ENCODE measurements around the gene LSS. TPM values are rescaled to one million over a fixed set of nuclear protein-coding genes. Genes with fewer than 3 reads are reported as not detected.
A peak's percentile ranks its signal among the peaks of the same experiment; 100 is the strongest.
"Not testable (repeated sequence)": the region's sequence is repeated elsewhere in the genome, so short reads cannot be mapped to it uniquely, and the experiment has no call there.

LSS gene
- total and polyA plus RNA-seq, 2 experiments from 2014 or later: 55.0 to 237 TPM

- Histone ChIP-seq H3K36me3 (ENCODE audit: insufficient read depth) (peaks cover 43% of the 10 kb centered on the region), H3K79me2 (replicated peaks; ENCODE audit: insufficient read depth) (peaks cover 21% of the 10 kb centered on the region), H4K20me1 (replicated peaks; ENCODE audit: insufficient read depth) (peaks cover 20% of the 10 kb centered on the region)
- not testable (repeated sequence) for H3K4me1 ChIP-seq (ENCODE audit: insufficient read depth); H3K4me3 Mint-ChIP-seq; H3K27ac ChIP-seq (ENCODE audit: low read depth); DNase-seq (ENCODE audit: low spot score); H3K9me2 ChIP-seq (ENCODE audit: insufficient read depth); H3K4me2 ChIP-seq; ATAC-seq; H3F3A ChIP-seq (replicated peaks; ENCODE audit: low read depth); H3K4me3 ChIP-seq; H2AFZ ChIP-seq; H3K9me3 Mint-ChIP-seq; H3K27me3 Mint-ChIP-seq (ENCODE audit: insufficient read depth, low read depth, poor library complexity); H3K27me3 ChIP-seq (ENCODE audit: insufficient read depth); H3K4me1 Mint-ChIP-seq; H3K27ac Mint-ChIP-seq
- peaks cover 70% of the 10 kb centered on the region for H3K36me3 Mint-ChIP-seq (ENCODE audit: low read depth)
Measured at GRCh38 chr21:46200877-46201803, 27.4 kb downstream of the LSS start.

- Mint-ChIP-seq H3K27ac (no peak overlapping the region), H3K36me3 (ENCODE audit: low read depth) (peaks cover 67% of the 10 kb centered on the region), H3K4me3 (no peak overlapping the region), H3K27me3 (ENCODE audit: insufficient read depth, low read depth, poor library complexity) (peaks cover 2% of the 10 kb centered on the region), H3K9me3 (no peaks in the 10 kb centered on the region), H3K4me1 (peaks cover 4% of the 10 kb centered on the region; the same call in 2 of the 3 replicates)
- no peak overlapping the region for H3K4me3 ChIP-seq
- DNase-seq (ENCODE audit: low spot score) (no peak), ATAC-seq (no peak)
- peaks cover 21% of the 10 kb centered on the region for H3K79me2 ChIP-seq (replicated peaks; ENCODE audit: insufficient read depth)
- H3K27me3 ChIP-seq (ENCODE audit: insufficient read depth): no peaks in the 10 kb centered on the region
- no peak overlapping the region for H3K4me2 ChIP-seq
- no peaks in the 10 kb centered on the region for H3K9me2 ChIP-seq (ENCODE audit: insufficient read depth)
- peaks cover 20% of the 10 kb centered on the region for H4K20me1 ChIP-seq (replicated peaks; ENCODE audit: insufficient read depth)
- H2AFZ ChIP-seq: no peak overlapping the region
- peaks cover 3% of the 10 kb centered on the region; the same call in 1 of the 2 replicates for H3F3A ChIP-seq (replicated peaks; ENCODE audit: low read depth)
- H3K27ac ChIP-seq (ENCODE audit: low read depth): no peak overlapping the region
- H3K4me1 ChIP-seq (ENCODE audit: insufficient read depth): no peaks in the 10 kb centered on the region
- peaks cover 36% of the 10 kb centered on the region for H3K36me3 ChIP-seq (ENCODE audit: insufficient read depth)
- no peak for TF ChIP-seq REST (IDR thresholded peaks at IDR 0.05; ENCODE audit: unreplicated experiment)
Measured at GRCh38 chr21:46199436-46200373, 28.9 kb downstream of the LSS start.

- H2AFZ ChIP-seq: no peak overlapping the region
- H3K4me2 ChIP-seq: no peak overlapping the region
- 0 out of 2 replicates have a peak overlapping the region, but pooled peaks have one; percentile 59 for H3K27ac ChIP-seq (ENCODE audit: low read depth)
- Mint-ChIP-seq H3K36me3 (ENCODE audit: low read depth) (peaks cover 75% of the 10 kb centered on the region), H3K9me3 (no peaks in the 10 kb centered on the region), H3K27me3 (ENCODE audit: insufficient read depth, low read depth, poor library complexity) (peaks cover 7% of the 10 kb centered on the region), H3K27ac (peak overlapping the region; percentile 63; the same call in 1 of the 2 replicates), H3K4me1 (no peaks in the 10 kb centered on the region), H3K4me3 (no peak overlapping the region)
- peaks cover 21% of the 10 kb centered on the region for H3K79me2 ChIP-seq (replicated peaks; ENCODE audit: insufficient read depth)
- no peaks in the 10 kb centered on the region for H3K27me3 ChIP-seq (ENCODE audit: insufficient read depth)
- ATAC-seq (no peak), DNase-seq (ENCODE audit: low spot score) (no peak)
- H4K20me1 ChIP-seq (replicated peaks; ENCODE audit: insufficient read depth): peaks cover 10% of the 10 kb centered on the region
- peaks cover 25% of the 10 kb centered on the region for H3K36me3 ChIP-seq (ENCODE audit: insufficient read depth)
- no peak overlapping the region for H3K4me3 ChIP-seq
- H3K9me2 ChIP-seq (ENCODE audit: insufficient read depth): no peaks in the 10 kb centered on the region
- no peaks in the 10 kb centered on the region for H3K4me1 ChIP-seq (ENCODE audit: insufficient read depth)
- H3F3A ChIP-seq (replicated peaks; ENCODE audit: low read depth): peaks cover 8% of the 10 kb centered on the region
- no peak for TF ChIP-seq ZNF462 (CRISPR knock-in tag; IDR thresholded peaks at IDR 0.05)
Measured at GRCh38 chr21:46196733-46197132, 31.8 kb downstream of the LSS start.
